NCI-H82 (cell line): ENCODE results near the gene EGFR.

Experiments
- DNase-seq: peaks from one replicate; lab custom pipeline; 2025; lab: John Stamatoyannopoulos, UW

Gene EGFR

DNA sequence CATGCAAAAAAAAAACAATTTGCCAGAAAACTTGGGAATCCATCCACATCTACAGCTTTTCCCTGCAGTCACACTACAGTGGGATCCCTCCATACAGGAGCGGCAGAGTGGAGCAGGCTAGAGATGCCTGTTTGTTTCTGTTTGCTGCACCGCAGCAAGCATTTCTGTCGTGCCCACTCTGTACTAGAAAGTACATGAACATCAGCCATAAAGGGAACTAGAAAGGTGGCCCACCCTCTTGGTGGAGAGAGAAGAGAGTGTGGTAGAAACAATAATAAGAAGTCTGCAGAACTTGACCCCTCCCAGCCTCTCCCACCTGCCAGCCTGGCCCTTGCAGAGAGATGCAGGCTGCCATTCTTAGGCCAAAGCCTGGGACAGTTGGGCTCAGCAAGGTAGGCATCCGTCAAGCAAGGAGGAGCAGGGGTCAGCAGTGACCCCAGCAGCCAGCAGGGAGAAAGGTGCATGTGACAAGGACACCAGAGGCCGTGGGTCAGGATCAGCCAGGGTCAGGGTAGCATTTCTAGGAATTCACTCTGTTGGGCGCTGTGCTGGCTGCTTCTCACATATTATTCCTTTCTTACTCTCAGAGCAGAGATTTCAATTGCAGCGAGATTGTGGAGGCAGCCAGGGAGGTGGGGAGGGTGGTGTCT is 171.8 kb downstream of the EGFR start:
- no peak for DNase-seq

DNA sequence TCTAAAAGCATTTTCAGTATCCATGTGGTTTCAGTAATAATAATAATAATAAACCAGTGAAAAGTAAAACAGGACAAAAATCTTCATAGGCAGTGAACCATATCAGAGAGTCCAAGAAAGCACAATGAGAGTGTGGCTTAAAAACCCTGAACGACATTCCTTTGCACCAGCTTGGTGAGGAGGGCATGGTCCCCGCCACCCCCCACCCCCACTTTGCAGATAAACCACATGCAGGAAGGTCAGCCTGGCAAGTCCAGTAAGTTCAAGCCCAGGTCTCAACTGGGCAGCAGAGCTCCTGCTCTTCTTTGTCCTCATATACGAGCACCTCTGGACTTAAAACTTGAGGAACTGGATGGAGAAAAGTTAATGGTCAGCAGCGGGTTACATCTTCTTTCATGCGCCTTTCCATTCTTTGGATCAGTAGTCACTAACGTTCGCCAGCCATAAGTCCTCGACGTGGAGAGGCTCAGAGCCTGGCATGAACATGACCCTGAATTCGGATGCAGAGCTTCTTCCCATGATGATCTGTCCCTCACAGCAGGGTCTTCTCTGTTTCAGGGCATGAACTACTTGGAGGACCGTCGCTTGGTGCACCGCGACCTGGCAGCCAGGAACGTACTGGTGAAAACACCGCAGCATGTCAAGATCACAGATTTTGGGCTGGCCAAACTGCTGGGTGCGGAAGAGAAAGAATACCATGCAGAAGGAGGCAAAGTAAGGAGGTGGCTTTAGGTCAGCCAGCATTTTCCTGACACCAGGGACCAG is 172.5 kb downstream of the EGFR start:
- no peak for DNase-seq

DNA sequence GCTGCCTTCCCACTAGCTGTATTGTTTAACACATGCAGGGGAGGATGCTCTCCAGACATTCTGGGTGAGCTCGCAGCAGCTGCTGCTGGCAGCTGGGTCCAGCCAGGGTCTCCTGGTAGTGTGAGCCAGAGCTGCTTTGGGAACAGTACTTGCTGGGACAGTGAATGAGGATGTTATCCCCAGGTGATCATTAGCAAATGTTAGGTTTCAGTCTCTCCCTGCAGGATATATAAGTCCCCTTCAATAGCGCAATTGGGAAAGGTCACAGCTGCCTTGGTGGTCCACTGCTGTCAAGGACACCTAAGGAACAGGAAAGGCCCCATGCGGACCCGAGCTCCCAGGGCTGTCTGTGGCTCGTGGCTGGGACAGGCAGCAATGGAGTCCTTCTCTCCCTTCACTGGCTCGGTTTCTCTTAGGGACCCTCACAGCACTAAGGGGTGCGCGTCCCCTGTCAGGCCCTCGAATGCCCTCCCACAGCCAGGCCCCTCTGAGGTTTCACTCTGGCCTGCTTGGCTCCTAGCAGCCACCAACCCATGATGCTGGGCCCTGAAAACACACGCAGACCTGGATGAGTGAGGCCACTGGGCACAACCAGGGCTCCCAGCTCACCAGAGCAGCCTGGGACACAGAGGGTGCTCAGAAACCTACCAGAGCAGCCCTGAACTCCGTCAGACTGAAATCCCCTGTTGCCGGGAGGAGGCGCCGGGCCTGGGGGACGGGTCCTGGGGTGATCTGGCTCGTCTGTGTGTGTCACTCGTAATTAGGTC is 173.3 kb downstream of the EGFR start:
- no peak for DNase-seq

DNA sequence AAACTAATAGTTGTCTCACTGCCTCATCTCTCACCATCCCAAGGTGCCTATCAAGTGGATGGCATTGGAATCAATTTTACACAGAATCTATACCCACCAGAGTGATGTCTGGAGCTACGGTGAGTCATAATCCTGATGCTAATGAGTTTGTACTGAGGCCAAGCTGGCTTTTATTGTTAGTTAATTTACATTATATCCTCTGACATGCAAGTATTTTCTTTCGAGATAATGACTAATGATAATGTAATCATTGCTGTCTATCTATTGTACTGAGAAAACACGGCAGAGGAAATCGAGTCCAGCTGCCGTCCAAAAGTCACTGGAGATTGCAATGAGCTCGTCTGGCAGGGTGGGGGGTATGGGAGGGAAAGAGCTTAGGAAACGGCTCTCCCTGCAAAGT is 173.9 kb downstream of the EGFR start:
- DNase-seq, result no peak

DNA sequence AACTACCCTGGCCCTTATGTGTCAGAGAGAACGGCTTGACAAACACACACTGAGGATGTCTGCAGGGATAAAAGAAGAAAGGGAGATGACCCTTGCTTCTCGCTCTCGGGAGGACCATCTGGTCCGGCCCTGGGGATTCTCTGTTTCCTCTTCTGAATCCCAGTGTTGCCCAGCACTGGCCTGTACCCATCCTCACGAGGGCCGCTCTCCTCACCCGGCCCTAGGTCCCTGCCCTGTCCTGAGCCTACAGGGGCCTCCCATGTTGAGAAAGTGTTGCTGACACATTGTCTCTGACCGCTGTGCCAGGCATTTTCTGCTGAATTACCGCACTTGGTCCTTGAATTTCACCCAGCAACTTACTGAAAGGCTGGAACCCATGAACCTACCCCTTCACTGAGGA is 174.4 kb downstream of the EGFR start:
- no peak for DNase-seq

DNA sequence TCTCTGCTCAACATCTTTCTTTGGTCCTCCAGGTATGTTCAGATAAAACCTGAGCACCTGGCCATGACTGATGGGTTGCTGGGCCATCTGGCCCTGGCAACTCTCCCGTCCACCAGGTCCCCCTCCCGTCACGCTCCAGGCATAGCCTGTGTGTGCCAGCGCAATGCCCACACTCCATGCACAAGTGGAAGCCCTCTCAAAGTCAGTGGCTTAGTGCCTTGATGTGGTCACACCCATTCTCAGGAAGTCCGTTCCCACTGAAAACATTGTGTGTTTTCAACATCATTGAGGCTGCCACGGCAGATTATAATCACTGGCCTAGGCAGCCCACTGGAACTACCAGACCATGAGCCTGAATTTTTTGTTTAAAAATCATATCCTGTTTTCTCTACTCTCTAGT is 175.7 kb downstream of the EGFR start:
- no peak for DNase-seq

DNA sequence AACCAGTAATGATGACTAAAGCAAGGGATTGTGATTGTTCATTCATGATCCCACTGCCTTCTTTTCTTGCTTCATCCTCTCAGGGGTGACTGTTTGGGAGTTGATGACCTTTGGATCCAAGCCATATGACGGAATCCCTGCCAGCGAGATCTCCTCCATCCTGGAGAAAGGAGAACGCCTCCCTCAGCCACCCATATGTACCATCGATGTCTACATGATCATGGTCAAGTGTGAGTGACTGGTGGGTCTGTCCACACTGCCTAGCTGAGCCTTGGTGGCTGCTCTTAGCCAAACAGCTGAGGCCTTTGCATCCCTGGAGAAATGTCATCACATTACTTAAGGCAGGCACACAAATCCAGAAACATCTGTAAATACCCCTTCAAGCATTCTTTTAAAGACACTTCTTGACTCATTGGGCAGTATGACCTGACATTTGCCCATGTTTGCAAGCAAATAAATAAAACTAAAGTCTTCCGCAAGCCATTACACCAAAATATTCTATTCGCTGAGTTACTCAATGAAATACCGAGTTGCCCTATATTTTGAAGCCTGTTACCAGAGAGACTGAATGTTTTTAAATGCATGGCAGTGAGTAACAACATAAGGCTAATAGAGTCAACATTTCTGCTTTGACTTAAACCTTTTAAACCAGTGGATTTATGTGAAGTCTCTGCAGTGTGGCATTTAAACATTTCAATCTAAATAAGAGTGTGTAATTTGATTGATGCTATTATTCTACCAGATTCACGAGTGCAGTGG is 180.0 kb downstream of the EGFR start:
- DNase-seq, result no peak

DNA sequence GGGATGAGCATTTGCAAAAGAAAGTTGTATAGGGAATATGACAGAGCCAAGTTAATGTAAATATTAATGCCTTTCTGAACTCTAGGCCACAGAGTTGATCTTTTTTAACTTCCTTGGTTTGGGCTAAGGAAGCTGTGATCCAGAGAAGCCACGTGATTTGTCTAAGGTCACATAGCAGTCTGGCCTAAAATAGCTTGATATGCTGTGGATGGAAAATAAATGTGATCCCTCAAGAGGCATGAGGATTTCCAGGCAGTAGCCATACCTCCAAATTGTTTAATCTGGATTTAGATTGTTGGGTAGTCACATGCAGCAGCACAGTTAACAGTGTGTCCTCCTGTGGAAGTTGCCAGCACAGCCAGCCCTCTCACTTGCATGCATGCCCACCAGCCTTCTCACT is 180.6 kb downstream of the EGFR start:
- no peak for DNase-seq

DNA sequence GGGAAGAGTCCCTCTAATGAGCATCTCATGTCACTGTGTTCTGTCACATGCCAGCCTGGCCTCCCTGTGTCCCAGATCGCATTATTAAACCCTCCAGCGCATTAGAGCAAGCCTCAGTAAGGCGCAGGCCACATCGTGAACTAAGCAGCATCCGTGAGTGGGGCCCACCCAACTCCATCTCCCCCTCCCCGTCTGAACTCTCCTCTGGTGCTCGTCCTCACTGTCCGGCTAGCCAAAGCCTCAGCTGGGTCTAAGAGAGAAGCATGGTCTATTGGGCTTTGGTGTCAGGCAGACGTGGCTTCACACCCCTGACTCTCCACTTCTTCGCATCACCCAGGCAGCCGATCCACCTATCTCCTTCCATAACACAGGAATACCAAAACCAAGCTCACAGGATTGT is 181.6 kb downstream of the EGFR start:
- DNase-seq, result no peak

DNA sequence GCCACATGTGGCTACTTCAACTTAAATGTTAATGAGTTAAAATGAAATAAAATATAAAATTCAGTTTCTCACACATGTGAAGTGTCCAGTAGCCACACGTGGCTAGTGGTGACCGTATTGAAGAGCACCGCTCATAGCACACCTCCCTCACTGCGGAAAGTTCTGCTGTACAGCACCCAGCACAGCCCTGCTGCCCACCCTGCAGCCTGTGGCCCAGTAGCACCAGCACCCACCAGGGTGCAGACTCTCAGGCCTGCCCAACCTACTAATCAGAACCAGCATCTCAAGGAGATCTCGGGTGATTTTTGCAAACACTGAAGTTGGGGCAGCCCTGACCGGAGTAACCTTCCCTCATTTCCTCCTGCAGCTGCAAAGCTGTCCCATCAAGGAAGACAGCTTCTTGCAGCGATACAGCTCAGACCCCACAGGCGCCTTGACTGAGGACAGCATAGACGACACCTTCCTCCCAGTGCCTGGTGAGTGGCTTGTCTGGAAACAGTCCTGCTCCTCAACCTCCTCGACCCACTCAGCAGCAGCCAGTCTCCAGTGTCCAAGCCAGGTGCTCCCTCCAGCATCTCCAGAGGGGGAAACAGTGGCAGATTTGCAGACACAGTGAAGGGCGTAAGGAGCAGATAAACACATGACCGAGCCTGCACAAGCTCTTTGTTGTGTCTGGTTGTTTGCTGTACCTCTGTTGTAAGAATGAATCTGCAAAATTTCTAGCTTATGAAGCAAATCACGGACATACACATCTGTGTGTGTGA is 183.5 kb downstream of the EGFR start:
- DNase-seq, result no peak

DNA sequence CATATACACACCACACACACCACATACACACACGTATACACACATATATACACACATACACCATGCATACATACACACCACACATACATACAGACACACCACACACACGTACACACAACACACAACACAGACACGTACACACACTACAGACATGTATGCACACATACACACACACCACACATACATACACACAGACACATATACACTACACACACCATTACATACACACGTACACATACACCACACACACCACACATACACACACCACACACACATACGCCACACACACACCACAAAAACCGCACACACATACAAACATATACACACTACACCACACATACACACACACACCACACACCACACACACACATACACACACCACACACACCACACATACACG is 184.5 kb downstream of the EGFR start:
- no peak for DNase-seq

DNA sequence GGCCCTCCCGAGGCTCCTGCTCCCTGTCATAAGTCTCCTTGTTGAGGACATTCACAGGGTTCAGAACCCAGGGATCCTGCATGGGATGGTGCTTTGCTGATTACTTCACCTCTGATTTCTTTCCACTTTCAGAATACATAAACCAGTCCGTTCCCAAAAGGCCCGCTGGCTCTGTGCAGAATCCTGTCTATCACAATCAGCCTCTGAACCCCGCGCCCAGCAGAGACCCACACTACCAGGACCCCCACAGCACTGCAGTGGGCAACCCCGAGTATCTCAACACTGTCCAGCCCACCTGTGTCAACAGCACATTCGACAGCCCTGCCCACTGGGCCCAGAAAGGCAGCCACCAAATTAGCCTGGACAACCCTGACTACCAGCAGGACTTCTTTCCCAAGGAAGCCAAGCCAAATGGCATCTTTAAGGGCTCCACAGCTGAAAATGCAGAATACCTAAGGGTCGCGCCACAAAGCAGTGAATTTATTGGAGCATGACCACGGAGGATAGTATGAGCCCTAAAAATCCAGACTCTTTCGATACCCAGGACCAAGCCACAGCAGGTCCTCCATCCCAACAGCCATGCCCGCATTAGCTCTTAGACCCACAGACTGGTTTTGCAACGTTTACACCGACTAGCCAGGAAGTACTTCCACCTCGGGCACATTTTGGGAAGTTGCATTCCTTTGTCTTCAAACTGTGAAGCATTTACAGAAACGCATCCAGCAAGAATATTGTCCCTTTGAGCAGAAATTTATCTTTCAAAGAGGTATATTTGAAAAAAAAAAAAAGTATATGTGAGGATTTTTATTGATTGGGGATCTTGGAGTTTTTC is 186.5 kb downstream of the EGFR start:
- no peak for DNase-seq

DNA sequence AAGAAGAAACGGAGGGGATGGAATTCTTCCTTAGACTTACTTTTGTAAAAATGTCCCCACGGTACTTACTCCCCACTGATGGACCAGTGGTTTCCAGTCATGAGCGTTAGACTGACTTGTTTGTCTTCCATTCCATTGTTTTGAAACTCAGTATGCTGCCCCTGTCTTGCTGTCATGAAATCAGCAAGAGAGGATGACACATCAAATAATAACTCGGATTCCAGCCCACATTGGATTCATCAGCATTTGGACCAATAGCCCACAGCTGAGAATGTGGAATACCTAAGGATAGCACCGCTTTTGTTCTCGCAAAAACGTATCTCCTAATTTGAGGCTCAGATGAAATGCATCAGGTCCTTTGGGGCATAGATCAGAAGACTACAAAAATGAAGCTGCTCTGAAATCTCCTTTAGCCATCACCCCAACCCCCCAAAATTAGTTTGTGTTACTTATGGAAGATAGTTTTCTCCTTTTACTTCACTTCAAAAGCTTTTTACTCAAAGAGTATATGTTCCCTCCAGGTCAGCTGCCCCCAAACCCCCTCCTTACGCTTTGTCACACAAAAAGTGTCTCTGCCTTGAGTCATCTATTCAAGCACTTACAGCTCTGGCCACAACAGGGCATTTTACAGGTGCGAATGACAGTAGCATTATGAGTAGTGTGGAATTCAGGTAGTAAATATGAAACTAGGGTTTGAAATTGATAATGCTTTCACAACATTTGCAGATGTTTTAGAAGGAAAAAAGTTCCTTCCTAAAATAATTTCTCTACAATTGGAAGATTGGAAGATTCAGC is 187.6 kb downstream of the EGFR start:
- no peak for DNase-seq

DNA sequence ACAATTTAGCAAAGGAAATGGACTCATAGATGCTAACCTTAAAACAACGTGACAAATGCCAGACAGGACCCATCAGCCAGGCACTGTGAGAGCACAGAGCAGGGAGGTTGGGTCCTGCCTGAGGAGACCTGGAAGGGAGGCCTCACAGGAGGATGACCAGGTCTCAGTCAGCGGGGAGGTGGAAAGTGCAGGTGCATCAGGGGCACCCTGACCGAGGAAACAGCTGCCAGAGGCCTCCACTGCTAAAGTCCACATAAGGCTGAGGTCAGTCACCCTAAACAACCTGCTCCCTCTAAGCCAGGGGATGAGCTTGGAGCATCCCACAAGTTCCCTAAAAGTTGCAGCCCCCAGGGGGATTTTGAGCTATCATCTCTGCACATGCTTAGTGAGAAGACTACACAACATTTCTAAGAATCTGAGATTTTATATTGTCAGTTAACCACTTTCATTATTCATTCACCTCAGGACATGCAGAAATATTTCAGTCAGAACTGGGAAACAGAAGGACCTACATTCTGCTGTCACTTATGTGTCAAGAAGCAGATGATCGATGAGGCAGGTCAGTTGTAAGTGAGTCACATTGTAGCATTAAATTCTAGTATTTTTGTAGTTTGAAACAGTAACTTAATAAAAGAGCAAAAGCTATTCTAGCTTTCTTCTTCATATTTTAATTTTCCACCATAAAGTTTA is 188.8 kb downstream of the EGFR start:
- no peak for DNase-seq

DNA sequence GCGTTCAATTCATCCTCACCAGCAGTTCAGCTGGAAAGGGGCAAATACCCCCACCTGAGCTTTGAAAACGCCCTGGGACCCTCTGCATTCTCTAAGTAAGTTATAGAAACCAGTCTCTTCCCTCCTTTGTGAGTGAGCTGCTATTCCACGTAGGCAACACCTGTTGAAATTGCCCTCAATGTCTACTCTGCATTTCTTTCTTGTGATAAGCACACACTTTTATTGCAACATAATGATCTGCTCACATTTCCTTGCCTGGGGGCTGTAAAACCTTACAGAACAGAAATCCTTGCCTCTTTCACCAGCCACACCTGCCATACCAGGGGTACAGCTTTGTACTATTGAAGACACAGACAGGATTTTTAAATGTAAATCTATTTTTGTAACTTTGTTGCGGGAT is 190.5 kb downstream of the EGFR start:
- DNase-seq, result no peak

DNA sequence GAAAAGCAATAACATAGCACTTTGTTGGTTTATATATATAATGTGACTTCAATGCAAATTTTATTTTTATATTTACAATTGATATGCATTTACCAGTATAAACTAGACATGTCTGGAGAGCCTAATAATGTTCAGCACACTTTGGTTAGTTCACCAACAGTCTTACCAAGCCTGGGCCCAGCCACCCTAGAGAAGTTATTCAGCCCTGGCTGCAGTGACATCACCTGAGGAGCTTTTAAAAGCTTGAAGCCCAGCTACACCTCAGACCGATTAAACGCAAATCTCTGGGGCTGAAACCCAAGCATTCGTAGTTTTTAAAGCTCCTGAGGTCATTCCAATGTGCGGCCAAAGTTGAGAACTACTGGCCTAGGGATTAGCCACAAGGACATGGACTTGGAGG is 191.4 kb downstream of the EGFR start:
- DNase-seq, result no peak

DNA sequence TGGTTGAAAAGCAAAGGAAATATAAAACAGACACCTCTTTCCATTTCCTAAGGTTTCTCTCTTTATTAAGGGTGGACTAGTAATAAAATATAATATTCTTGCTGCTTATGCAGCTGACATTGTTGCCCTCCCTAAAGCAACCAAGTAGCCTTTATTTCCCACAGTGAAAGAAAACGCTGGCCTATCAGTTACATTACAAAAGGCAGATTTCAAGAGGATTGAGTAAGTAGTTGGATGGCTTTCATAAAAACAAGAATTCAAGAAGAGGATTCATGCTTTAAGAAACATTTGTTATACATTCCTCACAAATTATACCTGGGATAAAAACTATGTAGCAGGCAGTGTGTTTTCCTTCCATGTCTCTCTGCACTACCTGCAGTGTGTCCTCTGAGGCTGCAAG is 191.9 kb downstream of the EGFR start:
- no peak for DNase-seq

DNA sequence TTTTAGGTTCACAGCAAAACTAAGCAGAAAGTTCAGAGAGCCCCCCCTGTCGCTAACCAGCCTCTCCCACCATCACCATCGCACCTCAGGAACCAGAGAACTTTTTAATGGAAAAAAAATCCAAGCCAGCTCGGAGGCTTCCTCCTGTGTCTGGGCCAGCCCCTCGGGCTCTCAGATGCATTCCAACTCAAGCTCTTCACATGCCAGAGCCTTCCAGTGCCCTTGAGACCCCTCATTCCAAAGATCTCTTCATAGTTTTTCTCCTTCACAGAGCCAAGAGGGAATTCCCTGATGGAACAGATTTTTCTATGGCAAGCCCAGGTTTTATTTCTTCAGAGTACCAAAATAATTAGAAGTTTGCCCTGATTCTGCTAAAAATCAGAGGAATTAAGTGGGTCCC is 192.9 kb downstream of the EGFR start:
- DNase-seq, result no peak

DNA sequence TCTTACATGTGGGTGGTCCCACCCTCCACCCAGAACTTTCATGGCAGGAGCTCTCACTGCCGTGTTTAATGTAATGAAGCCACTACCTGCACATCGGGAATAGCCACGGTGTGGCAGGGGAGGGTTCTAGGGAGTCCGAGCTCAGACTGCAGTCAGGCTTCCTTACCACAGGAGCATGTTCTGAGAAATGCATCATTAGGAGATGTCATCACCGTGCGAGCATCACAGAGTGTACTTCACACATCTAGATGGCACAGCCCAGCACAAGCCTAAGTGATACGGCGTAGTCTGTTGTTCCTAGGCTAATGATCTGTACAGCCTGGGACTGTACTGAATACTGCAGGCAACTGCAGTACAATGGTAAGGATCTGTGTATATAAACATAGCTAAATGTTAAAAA is 193.4 kb downstream of the EGFR start:
- DNase-seq, result no peak
